Immature natural killer cell (primary cell): ENCODE results near the gene ZNF398. TPM values are rescaled to one million over a fixed set of nuclear protein-coding genes. Genes with fewer than 3 reads are reported as not detected.
"Not testable (repeated sequence)": the region's sequence is repeated elsewhere in the genome, so short reads cannot be mapped to it uniquely, and the experiment has no call there.

Experiments used
- DNase-seq, 3 donors: peaks; one replicate each; pipeline ENCODE4 v3.0.0; 2022; ENCODE audit warnings: mixed read lengths in 1 of 3
- H3K27ac Mint-ChIP-seq, 6 donors: one replicate each; pipeline ENCODE4 v1.8.0; 2020; ENCODE audit warnings: mixed read lengths in 6 of 6, mild to moderate bottlenecking in 5 of 6, inconsistent platforms in 4 of 6, moderate library complexity in 3 of 6
- H3K27me3 Mint-ChIP-seq, 3 donors: one replicate each; pipeline ENCODE4 v1.8.0; 2020 to 2021; ENCODE audit warnings: low read depth in 3 of 3, mild to moderate bottlenecking in 3 of 3, mixed read lengths in 3 of 3, moderate library complexity in 3 of 3, inconsistent platforms in 1 of 3
- H3K36me3 Mint-ChIP-seq, 3 donors: one replicate each; pipeline ENCODE4 v1.8.0; 2020; ENCODE audit warnings: mixed read lengths in 3 of 3, inconsistent platforms in 2 of 3, mild to moderate bottlenecking in 2 of 3
- H3K4me1 Mint-ChIP-seq, 2 donors: one replicate each; pipeline ENCODE4 v1.8.0; 2020; ENCODE audit warnings: inconsistent platforms in 2 of 2, mild to moderate bottlenecking in 2 of 2, mixed read lengths in 2 of 2, moderate library complexity in 1 of 2
- H3K4me3 Mint-ChIP-seq, 5 donors: one replicate each; pipeline ENCODE4 v1.8.0; 2020; ENCODE audit warnings: mild to moderate bottlenecking in 5 of 5, mixed read lengths in 5 of 5, inconsistent platforms in 3 of 5, moderate library complexity in 3 of 5
- H3K9me3 Mint-ChIP-seq, 6 donors: one replicate each; pipeline ENCODE4 v1.8.0; 2020; ENCODE audit warnings: mild to moderate bottlenecking in 6 of 6, mixed read lengths in 6 of 6, inconsistent platforms in 4 of 6, moderate library complexity in 3 of 6
- polyA plus RNA-seq, 3 donors: library from polyadenylated mRNA; unstranded; fragments of 300-500 nt; fragmentation: Illumina TruSeq; gene quantifications; one replicate each; pipeline ENCODE4 v1.2.3, GENCODE V29; 2021

Gene ZNF398
- polyA plus RNA-seq, 3 donors from 2014 or later, result 1.1 to 18.5 (median 6.8) TPM

DNA sequence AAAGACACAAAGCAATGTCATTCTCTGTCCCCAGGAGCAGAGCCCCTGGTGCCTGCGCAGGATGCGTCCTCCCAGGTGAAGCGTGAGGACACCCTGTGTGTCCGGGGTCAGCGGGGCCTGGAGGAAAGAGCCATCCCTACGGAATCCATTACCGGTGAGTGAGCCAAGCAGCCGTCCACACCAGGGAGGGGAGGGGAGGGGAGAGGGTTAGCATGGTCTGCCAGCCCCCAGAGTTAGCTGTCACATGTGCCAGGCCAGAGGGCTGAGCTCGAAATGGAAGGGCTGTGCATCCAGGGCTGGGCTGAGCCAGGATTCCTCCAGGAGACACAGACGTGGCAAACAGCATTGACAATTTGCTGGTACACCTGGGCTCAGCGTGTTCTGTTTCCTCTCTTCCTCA, 63.3 kb downstream of the ZNF398 start:
- Mint-ChIP-seq H3K4me3 (no peak overlapping the region), H3K4me1 (no peaks in the 10 kb centered on the region), H3K27me3 (peaks cover 0 to 3% (median 0%) of the 10 kb centered on the region in 3 donors), H3K9me3 (no peaks in the 10 kb centered on the region), H3K36me3 (peaks cover 25 to 50% (median 32%) of the 10 kb centered on the region in 3 donors), H3K27ac (no peak overlapping the region)
- DNase-seq, result no peak

DNA sequence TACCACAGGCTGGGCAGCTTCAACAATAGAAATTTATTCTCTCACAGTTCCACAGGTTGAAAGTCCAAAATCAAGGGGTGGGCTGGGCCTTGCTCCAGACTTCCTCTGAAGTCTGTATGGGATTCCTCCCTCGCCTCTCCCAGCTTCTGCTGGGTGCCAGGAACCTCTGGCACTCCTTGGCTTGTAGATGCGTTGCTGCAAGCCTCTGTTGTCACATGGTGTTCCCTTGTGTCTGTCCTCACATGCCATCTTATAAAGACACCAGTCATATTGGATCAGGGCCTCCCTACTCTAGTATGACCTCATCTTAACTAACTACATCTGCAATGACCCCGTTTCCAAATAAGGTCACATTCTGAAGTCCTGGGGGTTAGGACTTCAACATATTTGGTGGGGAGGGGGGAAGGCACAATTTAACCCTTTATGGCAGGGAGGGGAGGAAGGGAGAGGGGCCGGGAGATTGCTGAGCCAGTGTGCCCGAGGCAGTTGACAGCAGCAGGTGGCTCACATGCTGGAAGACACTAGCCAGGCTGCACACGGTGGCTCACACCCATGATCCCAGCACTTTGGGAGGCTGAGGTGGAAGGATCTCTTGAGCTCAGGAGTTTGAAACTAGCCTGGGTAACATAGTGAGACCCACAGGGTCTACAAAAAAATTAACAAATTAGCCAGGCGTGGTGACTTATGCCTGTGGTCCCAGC, 66.9 kb downstream of the ZNF398 start:
- H3K36me3 Mint-ChIP-seq, result peaks cover 26 to 45% (median 34%) of the 10 kb centered on the region in 3 donors
- H3K27ac Mint-ChIP-seq, result peak overlapping the region in 2 of 6 donors; percentile 8 to 64
- H3K4me3 Mint-ChIP-seq, result no peak overlapping the region
- no peak for DNase-seq
- no peaks in the 10 kb centered on the region for H3K9me3 Mint-ChIP-seq
- peaks cover 0 to 3% (median 2%) of the 10 kb centered on the region in 3 donors for H3K27me3 Mint-ChIP-seq
- H3K4me1 Mint-ChIP-seq, result no peaks in the 10 kb centered on the region

DNA sequence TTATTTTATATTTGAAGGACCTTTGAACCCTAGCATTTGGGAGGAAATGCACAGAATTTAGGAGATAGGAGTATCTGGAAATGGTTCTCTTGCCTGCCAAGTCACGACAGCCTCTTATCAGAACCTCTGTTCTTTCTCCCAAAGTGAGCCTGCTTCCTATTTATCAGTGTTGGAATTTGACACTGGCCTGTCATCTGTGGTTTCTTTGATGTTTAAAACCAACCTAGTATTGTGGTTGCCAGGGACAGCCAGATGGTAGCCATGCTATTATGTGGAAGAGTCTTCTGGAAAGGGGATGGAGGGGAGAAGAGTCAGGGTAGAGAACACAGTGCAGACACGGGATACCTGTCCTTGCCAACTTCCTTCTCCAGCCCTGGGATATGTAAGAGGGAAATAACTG, 69.1 kb downstream of the ZNF398 start:
- peaks cover 0 to 3% (median 2%) of the 10 kb centered on the region in 3 donors for H3K27me3 Mint-ChIP-seq

DNA sequence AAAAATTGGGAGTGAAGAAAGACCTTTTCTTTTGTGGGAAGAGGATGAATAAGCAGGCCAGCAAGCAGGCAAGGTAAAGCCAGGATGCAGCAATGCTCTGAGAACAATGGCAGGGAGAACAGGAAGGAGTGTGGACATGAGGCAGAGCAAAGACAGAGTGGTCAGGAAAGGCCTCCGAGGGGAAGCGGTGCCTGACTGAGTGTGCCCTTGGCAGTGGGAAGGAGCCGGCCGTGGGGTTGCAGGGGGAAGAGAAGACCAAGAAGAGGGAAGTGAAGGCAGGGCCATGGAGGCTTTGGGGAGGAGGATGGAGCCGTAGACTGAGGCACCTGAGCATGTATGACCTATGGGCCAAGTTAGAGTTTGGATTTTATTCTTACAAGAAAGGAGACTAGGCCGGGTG, 70.3 kb downstream of the ZNF398 start:
- Mint-ChIP-seq H3K9me3 (no peaks in the 10 kb centered on the region), H3K36me3 (peaks cover 16 to 40% (median 23%) of the 10 kb centered on the region in 3 donors), H3K27ac (peak overlapping the region in 1 of 6 donors; percentile 21), H3K4me1 (no peaks in the 10 kb centered on the region), H3K4me3 (no peak overlapping the region), H3K27me3 (peaks cover 0 to 4% (median 2%) of the 10 kb centered on the region in 3 donors)
- no peak for DNase-seq

More for the DNA sequence above, 69.1 kb downstream of the ZNF398 start:
- Mint-ChIP-seq H3K4me1 (no peaks in the 10 kb centered on the region), H3K9me3 (no peaks in the 10 kb centered on the region), H3K36me3 (peaks cover 18 to 43% (median 29%) of the 10 kb centered on the region in 3 donors), H3K27ac (peak overlapping the region in 1 of 6 donors; percentile 55), H3K4me3 (no peak overlapping the region)
- DNase-seq, result no peak

DNA sequence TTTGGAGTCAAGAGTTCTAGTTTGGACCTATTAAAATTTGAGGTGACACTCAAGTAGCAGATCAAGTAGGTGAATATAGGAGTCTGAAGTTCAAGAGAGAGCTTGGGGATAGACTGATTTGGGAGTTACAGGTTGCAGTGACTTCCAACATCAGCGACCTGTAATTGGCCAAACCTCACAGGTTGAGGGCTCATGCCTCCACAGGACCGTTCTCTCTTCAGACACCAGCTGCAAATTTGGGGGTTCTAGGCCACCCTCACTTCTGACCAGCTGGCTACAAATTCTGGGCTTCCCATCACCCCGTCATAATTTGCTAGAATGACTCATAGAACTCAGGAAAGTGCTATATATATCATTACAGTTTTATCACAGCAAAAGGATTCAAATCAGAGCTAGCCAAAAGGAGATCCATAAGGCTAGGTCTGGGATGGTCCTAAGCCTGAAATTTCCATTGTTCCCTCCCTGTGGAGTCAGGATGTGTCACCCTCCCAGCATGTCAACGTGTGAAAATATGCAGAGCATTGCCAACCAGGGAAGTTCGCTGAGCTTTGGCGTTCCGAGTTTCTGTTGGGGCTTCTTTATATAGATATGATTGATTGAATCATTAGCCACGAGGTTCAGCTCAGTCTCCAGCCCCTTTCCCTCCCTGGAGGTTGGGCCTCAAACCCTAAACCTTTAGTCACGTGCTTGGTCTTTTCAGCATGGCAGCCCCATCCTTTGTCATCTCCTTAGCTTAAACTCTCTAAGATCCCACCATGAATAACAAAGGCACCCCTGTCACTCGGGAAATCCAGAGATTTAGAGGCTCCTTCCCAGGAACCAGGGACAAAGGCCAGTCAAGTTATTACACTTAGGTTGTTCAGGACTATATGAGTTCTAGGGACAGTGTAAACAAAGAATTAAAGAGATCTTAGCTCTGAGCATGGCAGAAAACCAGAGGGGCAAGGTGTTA, 71.5 kb downstream of the ZNF398 start:
- H3K4me1 Mint-ChIP-seq, result no peaks in the 10 kb centered on the region
- H3K4me3 Mint-ChIP-seq, result no peak overlapping the region
- DNase-seq, result no peak
- no peak overlapping the region for H3K27ac Mint-ChIP-seq
- H3K27me3 Mint-ChIP-seq, result peaks cover 0 to 4% (median 2%) of the 10 kb centered on the region in 3 donors
- H3K36me3 Mint-ChIP-seq, result peaks cover 13 to 34% (median 23%) of the 10 kb centered on the region in 3 donors
- no peaks in the 10 kb centered on the region for H3K9me3 Mint-ChIP-seq

DNA sequence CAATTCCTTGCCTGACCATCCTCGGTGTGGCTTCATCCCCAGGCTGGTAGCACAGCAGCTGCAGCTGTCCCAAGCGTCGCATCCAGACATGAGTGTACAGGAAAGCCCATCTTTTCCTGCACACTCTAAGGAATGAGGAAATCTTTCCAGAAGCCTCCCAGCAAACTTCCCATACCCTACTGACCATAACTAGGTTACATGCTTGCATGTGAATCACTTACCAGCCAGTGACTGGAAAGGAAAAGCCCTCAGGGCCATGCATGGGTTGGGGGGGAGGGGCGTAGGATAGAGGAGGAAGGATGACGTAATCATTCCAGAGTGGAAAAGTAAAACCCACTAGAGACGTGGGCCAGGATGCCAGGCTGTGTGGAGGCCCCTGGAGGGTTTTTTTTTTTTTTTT, 73.3 kb downstream of the ZNF398 start:
- Mint-ChIP-seq H3K36me3 (peaks cover 13 to 34% (median 23%) of the 10 kb centered on the region in 3 donors), H3K27me3 (peaks cover 0 to 4% (median 0%) of the 10 kb centered on the region in 3 donors), H3K4me1 (no peaks in the 10 kb centered on the region), H3K4me3 (no peak overlapping the region), H3K27ac (no peak overlapping the region), H3K9me3 (no peaks in the 10 kb centered on the region)
- DNase-seq, result no peak

DNA sequence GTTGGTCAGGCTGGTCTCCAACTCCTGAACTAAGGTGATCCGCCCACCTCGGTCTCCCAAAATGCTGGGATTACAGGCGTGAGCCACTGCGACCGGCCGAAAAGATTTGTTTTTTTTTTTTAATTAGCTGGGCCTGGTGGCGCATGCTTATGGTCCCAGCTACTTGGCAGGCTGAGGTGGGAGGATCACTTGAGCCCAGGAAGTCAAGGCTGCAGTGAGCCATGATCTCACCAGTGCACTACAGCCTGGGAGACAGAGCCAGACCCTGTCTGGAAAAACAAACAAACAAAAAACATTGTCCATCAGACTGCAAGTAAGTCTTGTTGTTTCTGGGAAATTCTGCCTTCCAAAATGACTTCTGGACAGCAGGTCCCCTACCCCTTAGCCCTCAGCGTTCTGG, 75.9 kb downstream of the ZNF398 start:
- H3K36me3 Mint-ChIP-seq, result peaks cover 8 to 32% (median 22%) of the 10 kb centered on the region in 3 donors

DNA sequence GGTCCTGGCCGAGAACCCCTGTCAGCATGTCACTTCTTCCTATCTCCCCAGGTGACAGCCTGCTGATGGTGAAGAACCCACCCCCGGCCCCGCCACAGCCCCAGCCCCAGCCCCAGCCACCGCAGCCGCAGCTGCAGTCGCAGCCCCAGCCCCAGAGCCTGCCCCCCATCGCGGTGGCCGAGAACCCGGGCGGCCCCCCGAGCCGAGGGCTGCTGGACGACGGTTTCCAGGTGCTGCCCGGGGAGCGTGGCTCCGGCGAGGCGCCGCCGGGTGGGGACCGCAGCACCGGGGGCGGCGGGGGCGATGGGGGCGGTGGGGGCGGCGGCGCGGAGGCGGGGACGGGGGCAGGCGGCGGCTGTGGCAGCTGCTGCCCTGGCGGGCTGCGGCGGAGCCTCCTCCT, 76.5 kb downstream of the ZNF398 start:
- Mint-ChIP-seq H3K4me3 (no peak overlapping the region), H3K27ac (no peak overlapping the region), H3K4me1 (no peaks in the 10 kb centered on the region), H3K9me3 (no peaks in the 10 kb centered on the region), H3K27me3 (peaks cover 0 to 2% (median 2%) of the 10 kb centered on the region in 3 donors), H3K36me3 (peaks cover 7 to 28% (median 20%) of the 10 kb centered on the region in 3 donors)
- no peak for DNase-seq

More for the DNA sequence above, 75.9 kb downstream of the ZNF398 start:
- DNase-seq, result no peak
- H3K27me3 Mint-ChIP-seq, result peaks cover 0 to 3% (median 2%) of the 10 kb centered on the region in 3 donors
- no peaks in the 10 kb centered on the region for H3K4me1 Mint-ChIP-seq
- H3K4me3 Mint-ChIP-seq, result no peak overlapping the region
- no peaks in the 10 kb centered on the region for H3K9me3 Mint-ChIP-seq
- no peak overlapping the region for H3K27ac Mint-ChIP-seq

DNA sequence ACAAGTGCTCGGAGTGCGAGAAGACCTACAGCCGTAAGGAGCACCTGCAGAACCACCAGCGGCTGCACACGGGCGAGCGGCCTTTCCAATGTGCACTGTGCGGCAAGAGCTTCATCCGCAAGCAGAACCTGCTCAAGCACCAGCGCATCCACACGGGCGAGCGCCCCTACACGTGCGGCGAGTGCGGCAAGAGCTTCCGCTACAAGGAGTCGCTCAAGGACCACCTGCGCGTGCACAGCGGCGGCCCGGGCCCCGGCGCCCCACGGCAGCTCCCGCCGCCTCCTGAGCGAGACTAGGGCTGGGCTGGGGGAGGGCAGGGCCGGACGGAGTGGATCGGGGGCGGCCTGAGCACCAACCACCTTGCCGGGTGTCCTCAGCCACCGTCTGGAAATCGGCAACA, 77.1 kb downstream of the ZNF398 start:
- no peaks in the 10 kb centered on the region for H3K9me3 Mint-ChIP-seq
- peaks cover 7 to 24% (median 16%) of the 10 kb centered on the region in 3 donors for H3K36me3 Mint-ChIP-seq
- no peak for DNase-seq
- H3K27me3 Mint-ChIP-seq, result peaks cover under 1 to 2% (median 2%) of the 10 kb centered on the region in 3 donors
- no peaks in the 10 kb centered on the region for H3K4me1 Mint-ChIP-seq
- H3K4me3 Mint-ChIP-seq, result no peak overlapping the region
- no peak overlapping the region for H3K27ac Mint-ChIP-seq

DNA sequence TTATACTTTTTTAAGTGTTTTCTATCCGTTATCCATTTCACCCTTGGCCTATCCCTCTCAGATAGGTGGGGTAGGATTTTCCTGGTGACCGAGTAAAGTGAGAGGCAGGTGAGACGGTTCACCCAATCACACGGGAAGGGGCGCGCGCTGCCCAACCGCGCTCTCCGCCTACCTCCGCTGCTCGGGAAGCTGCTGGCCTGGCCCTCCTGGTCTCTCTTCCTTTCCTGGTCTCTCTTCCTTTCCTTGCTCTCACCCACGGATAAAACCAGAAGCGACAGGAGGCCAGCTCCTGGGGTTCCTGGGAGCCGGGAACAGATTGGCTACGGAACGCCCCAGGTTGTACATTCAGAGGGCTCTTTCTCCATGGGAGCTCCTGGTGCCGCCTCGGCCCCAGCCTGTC, 77.9 kb downstream of the ZNF398 start:
- peaks cover 2% of the 10 kb centered on the region in 3 donors for H3K27me3 Mint-ChIP-seq
- H3K9me3 Mint-ChIP-seq, result no peaks in the 10 kb centered on the region
- no peak overlapping the region for H3K4me3 Mint-ChIP-seq
- DNase-seq, result no peak
- H3K36me3 Mint-ChIP-seq, result peaks cover 4 to 20% (median 13%) of the 10 kb centered on the region in 3 donors
- H3K4me1 Mint-ChIP-seq, result no peaks in the 10 kb centered on the region
- no peak overlapping the region for H3K27ac Mint-ChIP-seq

DNA sequence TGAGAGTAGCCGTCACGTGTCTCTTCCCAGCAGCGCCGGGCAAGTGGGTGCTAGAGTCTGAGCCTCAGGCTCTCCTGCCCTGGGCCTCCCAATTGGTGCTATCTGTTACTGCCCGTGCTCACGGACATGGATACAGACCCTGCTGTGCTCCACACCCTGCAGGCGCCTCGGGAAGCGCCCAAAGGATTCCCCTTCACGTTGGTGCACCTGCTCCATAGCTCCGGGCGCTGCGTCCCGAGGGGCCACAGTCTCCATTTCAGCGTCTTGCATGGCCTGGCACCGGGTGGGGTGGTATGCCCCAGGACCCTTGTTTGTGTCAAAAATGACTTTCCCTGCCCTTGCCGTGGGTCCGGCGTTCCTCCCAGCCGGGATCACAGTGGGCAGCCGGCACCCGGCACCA, 78.4 kb downstream of the ZNF398 start:
- Mint-ChIP-seq H3K4me1 (no peaks in the 10 kb centered on the region), H3K9me3 (no peaks in the 10 kb centered on the region), H3K36me3 (peaks cover 4 to 20% (median 13%) of the 10 kb centered on the region in 3 donors), H3K27ac (no peak overlapping the region), H3K27me3 (peaks cover 2% of the 10 kb centered on the region in 3 donors), H3K4me3 (no peak overlapping the region)
- no peak for DNase-seq

DNA sequence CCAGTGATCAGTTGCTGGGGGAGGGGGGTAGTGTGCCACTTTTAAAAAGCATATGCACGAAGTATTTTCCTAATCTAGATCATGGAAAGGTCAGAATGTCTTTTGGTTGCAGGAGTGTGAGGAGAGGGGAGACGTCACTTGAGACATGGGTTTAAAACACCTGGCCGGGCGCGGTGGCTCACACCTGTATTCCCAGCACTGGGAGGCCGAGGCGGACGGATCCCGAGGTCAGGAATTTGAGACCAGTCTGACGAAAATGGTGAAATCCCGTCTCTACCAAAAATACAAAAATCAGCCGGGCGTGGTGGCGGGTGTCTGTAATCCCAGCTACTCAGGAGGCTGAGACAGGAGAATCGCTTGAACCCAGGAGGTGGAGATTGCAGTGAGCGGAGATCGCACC, 79.1 kb downstream of the ZNF398 start:
- not testable (repeated sequence) for H3K9me3 Mint-ChIP-seq, H3K4me3 Mint-ChIP-seq, H3K27me3 Mint-ChIP-seq, H3K27ac Mint-ChIP-seq, DNase-seq, H3K4me1 Mint-ChIP-seq
- H3K36me3 Mint-ChIP-seq, result peaks cover 4 to 16% (median 13%) of the 10 kb centered on the region in 3 donors

DNA sequence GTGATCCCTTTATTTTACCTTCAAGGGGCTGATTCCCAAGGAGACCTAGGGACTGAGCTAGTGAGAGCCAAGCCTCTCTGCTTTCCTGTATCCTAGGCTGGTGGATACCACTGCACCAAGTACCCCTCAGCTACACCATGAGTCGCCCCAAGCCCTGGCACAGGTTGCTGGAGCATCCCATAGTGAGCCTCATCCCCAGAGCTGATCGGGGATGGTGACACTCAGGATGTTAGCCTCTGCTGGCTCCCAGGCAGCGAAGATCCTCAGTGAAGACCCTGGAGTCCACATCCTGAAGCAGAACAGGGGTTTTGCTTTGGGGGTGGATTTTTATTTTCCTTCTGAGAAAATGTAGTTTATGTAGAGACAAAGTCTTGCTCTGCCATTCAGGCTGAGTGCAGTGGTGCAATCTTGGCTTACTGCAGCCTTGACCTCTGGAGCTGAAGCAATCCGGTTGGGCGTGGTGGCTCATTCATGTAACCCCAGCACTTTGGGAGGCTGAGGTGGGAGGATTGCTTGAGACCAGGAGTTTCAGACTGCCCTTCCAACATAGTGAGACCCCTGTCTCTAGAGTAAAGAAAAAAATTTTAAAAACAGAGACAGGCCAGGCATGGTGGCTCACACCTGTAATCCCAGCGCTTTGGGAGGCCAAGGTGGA, 79.7 kb downstream of the ZNF398 start:
- no peaks in the 10 kb centered on the region for H3K9me3 Mint-ChIP-seq
- no peak overlapping the region for H3K4me3 Mint-ChIP-seq
- no peak overlapping the region for H3K27ac Mint-ChIP-seq
- no peak for DNase-seq
- H3K4me1 Mint-ChIP-seq, result no peaks in the 10 kb centered on the region
- H3K36me3 Mint-ChIP-seq, result peaks cover 4 to 13% (median 11%) of the 10 kb centered on the region in 3 donors
- peaks cover 0 to 4% (median 2%) of the 10 kb centered on the region in 3 donors for H3K27me3 Mint-ChIP-seq
